HG03442 (cell line): ENCODE data around the gene TEDC1.

ENCODE experiments used
- ATAC-seq: cut with Tn5 transposase; IDR thresholded peaks from one replicate; pipeline ENCODE4 v1.9.1; 2021; ENCODE audit warnings: mild to moderate bottlenecking, moderate library complexity; ENCODE audit not compliant: unreplicated experiment

Gene TEDC1

GRCh38 chr14:105484069-105484996, 6.7 kb upstream of the TEDC1 start:
- no peak for ATAC-seq

GRCh38 chr14:105484997-105485393, 6.1 kb upstream of the TEDC1 start:
- ATAC-seq, result no peak

GRCh38 chr14:105485739-105486162, 5.3 kb upstream of the TEDC1 start:
- no peak for ATAC-seq

- no peak for ATAC-seq
Observed at GRCh38 chr14:105486163-105486973, 4.7 kb upstream of the TEDC1 start, which contains the start of gene CRIP1. TSS of gene CRIP1 (plus strand) at chr14:105486886. CDS start at chr14:105487260, 374 bp downstream.

- ATAC-seq, result no peak
Observed at GRCh38 chr14:105486974-105487448, 4.0 kb upstream of the TEDC1 start.

GRCh38 chr14:105487449-105487985, 3.5 kb upstream of the TEDC1 start:
- no peak for ATAC-seq

- ATAC-seq, result no peak
Observed at GRCh38 chr14:105487986-105488777, 2.9 kb upstream of the TEDC1 start.

GRCh38 chr14:105488781-105489541, 2.1 kb upstream of the TEDC1 start:
- no peak for ATAC-seq

GRCh38 chr14:105489542-105490266, 1.3 kb upstream of the TEDC1 start:
- ATAC-seq, result no peak

- peak; percentile 0 for ATAC-seq
Observed at GRCh38 chr14:105490267-105490571, 827 bp upstream of the TEDC1 start.

GRCh38 chr14:105491366-105491973, 424 bp downstream of the TEDC1 start:
- ATAC-seq, result peak; percentile 3

- ATAC-seq, result no peak
Observed at GRCh38 chr14:105492031-105492970, 1.3 kb downstream of the TEDC1 start.

GRCh38 chr14:105492971-105493871, 2.2 kb downstream of the TEDC1 start:
- ATAC-seq, result no peak

- ATAC-seq, result no peak
Observed at GRCh38 chr14:105493921-105494605, 3.0 kb downstream of the TEDC1 start.

GRCh38 chr14:105494606-105494929, 3.5 kb downstream of the TEDC1 start:
- no peak for ATAC-seq
